GM19468 (cell line): ENCODE data around the gene EFHB.
A peak's percentile ranks its signal among the peaks of the same experiment; 100 is the strongest.
"Not testable (repeated sequence)": the region's sequence is repeated elsewhere in the genome, so short reads cannot be mapped to it uniquely, and the experiment has no call there.

Experiments
- ATAC-seq: cut with Tn5 transposase; IDR thresholded peaks from one replicate; pipeline ENCODE4 v1.9.1; 2021; ENCODE audit warnings: mild to moderate bottlenecking, moderate library complexity, moderate number of reproducible peaks; ENCODE audit not compliant: unreplicated experiment; ENCODE audit errors: extremely low read depth

Gene EFHB

GRCh38 chr3:19934098-19934566 lies at the start of gene EFHB:
Gene EFHB (minus strand): TSS chr3:19934217. CDS start chr3:19934018, 199 bp downstream.
- ATAC-seq, result no peak

- ATAC-seq, result no peak
Observed at GRCh38 chr3:19972054-19972453, 38.0 kb upstream of the EFHB start.

GRCh38 chr3:19970327-19970726 lies 36.3 kb upstream of the EFHB start:
- no peak for ATAC-seq

- ATAC-seq, result no peak
Observed at GRCh38 chr3:19967812-19968211, 33.8 kb upstream of the EFHB start.

- no peak for ATAC-seq
Observed at GRCh38 chr3:19967208-19967607, 33.2 kb upstream of the EFHB start.

- no peak for ATAC-seq
Observed at GRCh38 chr3:19961960-19962359, 27.9 kb upstream of the EFHB start.

GRCh38 chr3:19960696-19961095 lies 26.7 kb upstream of the EFHB start:
- no peak for ATAC-seq

GRCh38 chr3:19959505-19959904 lies 25.5 kb upstream of the EFHB start:
- ATAC-seq, result no peak

GRCh38 chr3:19957354-19957753 lies 23.3 kb upstream of the EFHB start:
- ATAC-seq, result not testable (repeated sequence)

- ATAC-seq, result no peak
Observed at GRCh38 chr3:19954676-19955075, 20.7 kb upstream of the EFHB start.

- no peak for ATAC-seq
Observed at GRCh38 chr3:19950316-19950715, 16.3 kb upstream of the EFHB start.

- no peak for ATAC-seq
Observed at GRCh38 chr3:19948226-19948591, 14.2 kb upstream of the EFHB start.

- no peak for ATAC-seq
Observed at GRCh38 chr3:19947549-19948225, 13.7 kb upstream of the EFHB start.

- ATAC-seq, result peak; percentile 98
Observed at GRCh38 chr3:19946832-19947548, 13.0 kb upstream of the EFHB start, which contains the start of gene RAB5A. Gene RAB5A (plus strand): TSS chr3:19947097. CDS start chr3:19950899, 3,802 bp downstream.

- no peak for ATAC-seq
Observed at GRCh38 chr3:19945969-19946831, 12.2 kb upstream of the EFHB start.

GRCh38 chr3:19945534-19945933 lies 11.5 kb upstream of the EFHB start:
- ATAC-seq, result no peak

GRCh38 chr3:19940643-19941042 lies 6.6 kb upstream of the EFHB start:
- ATAC-seq, result no peak

- ATAC-seq, result no peak
Observed at GRCh38 chr3:19938295-19938627, 4.2 kb upstream of the EFHB start.

GRCh38 chr3:19937459-19938294 lies 3.7 kb upstream of the EFHB start:
- no peak for ATAC-seq

GRCh38 chr3:19932422-19932821 lies 1.6 kb downstream of the EFHB start:
- ATAC-seq, result no peak
